Measurements from ENCODE around the gene SERPINA6.

The SERPINA6 gene

GRCh38 chr14:94332063-94332583, 9.0 kb upstream of the SERPINA6 start:
- H3K9me3 Mint-ChIP-seq: no peaks in the 10 kb centered on the region
- H3K27ac Mint-ChIP-seq: no peak overlapping the region
- no peaks in the 10 kb centered on the region for H3K36me3 Mint-ChIP-seq (ENCODE audit: low read depth)
- peaks cover 18% of the 10 kb centered on the region for H3K27me3 Mint-ChIP-seq (ENCODE audit: low read depth, poor library complexity)
- no peak overlapping the region for H3K4me3 Mint-ChIP-seq
- no peak for TF ChIP-seq CTCF (IDR thresholded peaks at IDR 0.05)
- DNase-seq: no peak
- peaks cover 4% of the 10 kb centered on the region for H3K4me1 Mint-ChIP-seq

- H3K27ac Mint-ChIP-seq: no peak overlapping the region
- peaks cover 4% of the 10 kb centered on the region for H3K4me1 Mint-ChIP-seq
- H3K4me3 Mint-ChIP-seq: no peak overlapping the region
- TF ChIP-seq CTCF (IDR thresholded peaks at IDR 0.05): no peak
- H3K27me3 Mint-ChIP-seq (ENCODE audit: low read depth, poor library complexity): peaks cover 18% of the 10 kb centered on the region
- no peaks in the 10 kb centered on the region for H3K9me3 Mint-ChIP-seq
- DNase-seq: no peak
- H3K36me3 Mint-ChIP-seq (ENCODE audit: low read depth): no peaks in the 10 kb centered on the region
Measured at GRCh38 chr14:94331462-94331861, 8.3 kb upstream of the SERPINA6 start.

- no peak for DNase-seq
- Mint-ChIP-seq H3K27ac (no peak overlapping the region), H3K4me1 (peaks cover 4% of the 10 kb centered on the region), H3K4me3 (no peak overlapping the region), H3K36me3 (ENCODE audit: low read depth) (no peaks in the 10 kb centered on the region), H3K9me3 (peaks cover 4% of the 10 kb centered on the region), H3K27me3 (ENCODE audit: low read depth, poor library complexity) (peaks cover 18% of the 10 kb centered on the region)
- no peak for TF ChIP-seq CTCF (IDR thresholded peaks at IDR 0.05)
Measured at GRCh38 chr14:94330857-94331256, 7.7 kb upstream of the SERPINA6 start.

GRCh38 chr14:94330432-94330831, 7.3 kb upstream of the SERPINA6 start:
- no peak for DNase-seq
- no peak for TF ChIP-seq CTCF (IDR thresholded peaks at IDR 0.05)
- Mint-ChIP-seq H3K9me3 (peaks cover 4% of the 10 kb centered on the region), H3K27ac (no peak overlapping the region), H3K27me3 (ENCODE audit: low read depth, poor library complexity) (peaks cover 17% of the 10 kb centered on the region), H3K4me1 (peaks cover 4% of the 10 kb centered on the region), H3K4me3 (no peak overlapping the region), H3K36me3 (ENCODE audit: low read depth) (no peaks in the 10 kb centered on the region)

GRCh38 chr14:94329857-94330256, 6.7 kb upstream of the SERPINA6 start:
- no peak overlapping the region for H3K27ac Mint-ChIP-seq
- peaks cover 4% of the 10 kb centered on the region for H3K9me3 Mint-ChIP-seq
- no peaks in the 10 kb centered on the region for H3K36me3 Mint-ChIP-seq (ENCODE audit: low read depth)
- DNase-seq: no peak
- peaks cover 15% of the 10 kb centered on the region for H3K27me3 Mint-ChIP-seq (ENCODE audit: low read depth, poor library complexity)
- H3K4me3 Mint-ChIP-seq: no peak overlapping the region
- H3K4me1 Mint-ChIP-seq: peaks cover 4% of the 10 kb centered on the region
- TF ChIP-seq CTCF (IDR thresholded peaks at IDR 0.05): no peak

- Mint-ChIP-seq H3K27ac (no peak overlapping the region), H3K9me3 (peaks cover 4% of the 10 kb centered on the region), H3K4me1 (peaks cover 10% of the 10 kb centered on the region), H3K27me3 (ENCODE audit: low read depth, poor library complexity) (peaks cover 13% of the 10 kb centered on the region), H3K4me3 (no peak overlapping the region), H3K36me3 (ENCODE audit: low read depth) (no peaks in the 10 kb centered on the region)
- TF ChIP-seq CTCF (IDR thresholded peaks at IDR 0.05): no peak
- no peak for DNase-seq
Measured at GRCh38 chr14:94328196-94328595, 5.1 kb upstream of the SERPINA6 start.
